SK-MEL-5 (cell line): ENCODE results near the gene NACAD. TPM values are rescaled to one million over a fixed set of nuclear protein-coding genes. Genes with fewer than 3 reads are reported as not detected.
"Not testable (repeated sequence)": the region's sequence is repeated elsewhere in the genome, so short reads cannot be mapped to it uniquely, and the experiment has no call there.

ENCODE experiments used
- DNase-seq: peaks from one replicate; pipeline ENCODE4 v3.0.0-alpha.2; 2016; ENCODE audit warnings: low read depth, low spot score
- in situ Hi-C: cut with HindIII; loops from 2 replicates; pipeline ENCODE4 v1.10.0; 2016; ENCODE audit warnings: low sequenced_read_pairs, high pct_unique_total_duplicates, low pct_unique_long_range_greater_than_20kb
- total RNA-seq: library from RNA; depleted of rRNA; stranded (reverse); fragments of >200 nt; shearing (Covaris generic); gene quantifications from 2 replicates; pipeline ENCODE4 v1.2.3, GENCODE V29; 2014

The NACAD gene
- total RNA-seq, 1 experiment from 2014 or later = 0.05 TPM

DNA sequence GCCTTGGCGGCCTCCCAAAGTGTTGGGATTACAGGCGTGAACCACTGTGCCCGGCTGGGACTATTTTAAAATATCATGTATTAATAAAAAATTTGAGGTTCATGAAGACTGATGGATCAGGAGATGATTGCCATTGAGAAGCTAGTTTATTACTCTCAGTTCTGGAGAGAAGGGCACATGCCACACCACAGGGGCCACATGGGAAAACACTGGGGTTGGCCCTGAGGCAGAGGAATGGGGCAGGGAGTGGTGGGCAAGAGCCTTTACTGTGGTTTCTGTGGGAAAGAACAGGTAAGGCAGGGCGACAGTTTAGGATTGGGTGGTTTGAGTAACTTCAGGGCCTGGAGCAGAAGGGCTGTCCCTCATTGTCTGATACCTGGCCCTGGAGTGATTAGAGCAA is 29.5 kb upstream of the NACAD start:
- DNase-seq = no peak
- in situ Hi-C loops = no loop called here

DNA sequence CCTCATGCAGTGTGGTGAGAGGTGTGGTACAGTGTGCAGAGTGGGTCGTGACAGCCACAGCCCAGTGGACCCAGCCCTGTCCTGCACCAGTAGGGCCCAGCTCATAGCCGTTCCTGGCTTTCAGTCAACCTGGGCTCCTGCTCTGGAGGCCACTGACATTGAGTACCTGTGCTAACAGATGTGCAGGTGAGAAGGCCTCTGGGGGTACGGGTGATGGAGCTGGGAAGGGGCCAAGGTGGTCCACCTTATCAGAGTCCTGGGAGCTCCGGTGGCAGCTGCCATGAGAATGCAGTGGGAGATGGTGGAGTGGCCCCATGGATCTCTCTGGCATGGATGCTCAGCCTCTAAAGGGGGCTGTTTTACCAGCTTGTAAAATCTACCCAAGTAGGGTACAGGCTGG is 28.8 kb upstream of the NACAD start:
- no peak for DNase-seq
- in situ Hi-C loops = no loop called here

DNA sequence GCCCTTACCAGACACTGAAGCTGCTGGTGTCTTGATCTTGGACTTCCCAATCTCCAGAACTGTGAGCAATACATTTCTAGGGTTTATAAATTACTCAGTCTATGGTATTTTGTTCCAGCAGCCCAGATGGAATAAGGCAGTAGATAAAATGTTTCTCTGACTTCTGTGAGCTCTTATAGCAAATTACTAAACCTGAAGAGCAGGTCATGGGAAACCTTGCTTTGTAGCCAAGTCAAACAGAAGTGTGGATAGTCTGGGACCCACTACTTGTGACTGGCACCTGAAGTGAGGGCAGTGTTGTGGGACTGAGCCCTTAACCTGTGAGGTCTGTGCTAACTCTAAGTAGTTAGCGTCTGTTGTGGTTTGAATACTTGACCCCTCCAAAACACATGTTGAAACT is 27.3 kb upstream of the NACAD start:
- no peak for DNase-seq
- in situ Hi-C loops = no loop called here

DNA sequence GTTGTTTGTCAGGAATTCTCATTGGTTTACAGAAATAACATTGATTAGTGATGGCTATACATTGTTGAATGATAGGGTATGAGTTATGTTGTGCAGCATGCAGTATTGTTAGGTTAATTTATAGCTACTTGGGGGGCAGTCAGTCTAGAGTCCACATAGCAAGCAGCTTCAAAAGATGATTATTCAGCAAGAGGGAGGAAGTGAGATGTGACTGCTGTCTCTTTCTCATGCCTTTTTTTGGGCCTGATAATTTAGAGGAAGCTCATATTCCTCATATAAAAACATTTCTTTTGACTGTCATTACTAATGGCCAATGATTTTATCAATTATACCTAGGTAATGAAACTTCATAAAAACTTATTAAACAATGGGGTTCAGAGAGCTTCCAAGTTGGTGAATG is 26.2 kb upstream of the NACAD start:
- DNase-seq = no peak
- in situ Hi-C loops = no loop called here

DNA sequence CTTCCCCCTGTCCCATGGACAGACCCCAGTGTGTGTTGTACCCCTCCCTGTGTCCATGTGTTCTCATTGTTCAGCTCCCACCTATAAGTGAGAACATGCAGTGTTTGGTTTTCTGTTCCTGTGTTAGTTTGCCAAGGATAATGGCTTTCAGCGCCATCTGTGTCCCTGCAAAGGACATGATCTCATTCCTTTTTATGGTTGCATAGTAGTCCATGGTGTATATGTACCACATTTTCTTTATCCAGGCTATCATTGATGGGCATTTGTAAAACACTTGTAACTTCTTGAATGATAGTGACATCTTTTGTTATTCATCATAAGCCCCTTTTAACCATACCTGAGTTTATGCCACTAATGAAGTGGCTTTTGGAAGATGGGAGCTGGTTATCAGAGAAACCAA is 25.5 kb upstream of the NACAD start:
- DNase-seq, in situ Hi-C loops: not testable (repeated sequence)

DNA sequence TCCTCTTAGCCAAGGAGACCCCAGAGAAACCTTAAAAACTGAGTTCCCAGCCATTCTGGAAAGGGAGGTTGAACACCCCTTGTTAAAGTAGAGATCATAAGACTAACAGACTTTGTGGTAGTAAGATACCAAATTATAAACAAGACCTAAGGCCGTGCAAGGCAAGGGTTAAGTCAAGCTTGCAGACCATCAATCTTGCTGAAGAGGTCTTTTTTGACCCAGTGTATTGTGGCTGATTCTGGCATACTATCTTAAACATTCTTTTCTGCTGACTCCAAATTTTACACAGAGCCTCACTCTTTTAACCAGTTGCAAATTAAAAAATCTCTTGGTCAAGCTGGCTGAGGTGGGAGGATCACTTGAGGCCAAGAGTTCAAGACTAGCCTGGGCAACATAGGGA is 23.9 kb upstream of the NACAD start:
- no peak for DNase-seq
- in situ Hi-C loops = no loop called here

DNA sequence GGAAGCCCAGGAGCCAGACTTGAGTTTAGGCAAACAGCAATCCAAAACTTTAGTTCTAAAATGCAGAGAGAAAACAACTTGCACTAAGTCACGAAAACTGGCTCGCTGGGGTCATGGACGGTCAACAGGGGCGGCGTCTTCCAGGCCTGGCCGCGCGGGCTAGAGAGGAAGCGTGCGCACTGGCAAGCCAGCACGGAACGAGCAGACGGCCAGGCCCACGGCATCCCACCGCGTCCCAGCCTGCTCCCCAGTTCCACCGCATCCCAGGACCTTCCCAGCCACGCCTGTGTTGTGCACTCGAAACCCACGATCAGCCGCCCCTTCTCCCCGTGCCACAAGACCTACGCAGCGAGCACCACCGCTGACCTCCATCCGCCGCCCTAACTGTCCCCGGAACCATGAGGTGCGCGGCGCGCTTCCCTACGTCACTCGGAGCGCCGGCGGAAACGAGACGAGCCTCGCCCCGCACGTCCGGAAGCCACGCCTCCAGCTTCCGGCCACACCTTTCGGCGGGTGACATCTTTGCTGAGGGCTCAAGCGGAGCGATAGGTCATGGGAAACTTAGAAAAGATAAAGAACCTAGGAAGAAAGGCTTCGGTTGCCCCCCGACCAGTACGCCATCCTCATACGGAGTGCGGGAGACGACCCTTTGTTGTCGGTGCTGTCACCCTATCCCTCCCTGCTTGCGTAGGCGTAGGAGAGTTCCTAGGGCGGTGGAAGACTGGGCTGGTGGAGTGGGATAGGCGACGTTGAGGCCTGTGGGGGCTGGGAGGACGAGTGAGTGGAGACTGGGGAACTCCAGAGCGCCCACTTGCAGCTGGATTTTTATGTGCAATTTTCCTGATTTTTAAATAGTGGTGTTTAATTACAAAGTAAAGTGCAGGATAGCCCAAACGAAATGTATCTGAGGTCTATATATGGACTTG is 22.8 kb upstream of the NACAD start, which contains the start of gene TBRG4:
Gene TBRG4 (minus strand): TSS at position 400 of the 926 bp plus-strand sequence. CDS start 2,460 bp downstream, outside the sequence.
- DNase-seq = peak; percentile 98
- in situ Hi-C loops = no loop called here

DNA sequence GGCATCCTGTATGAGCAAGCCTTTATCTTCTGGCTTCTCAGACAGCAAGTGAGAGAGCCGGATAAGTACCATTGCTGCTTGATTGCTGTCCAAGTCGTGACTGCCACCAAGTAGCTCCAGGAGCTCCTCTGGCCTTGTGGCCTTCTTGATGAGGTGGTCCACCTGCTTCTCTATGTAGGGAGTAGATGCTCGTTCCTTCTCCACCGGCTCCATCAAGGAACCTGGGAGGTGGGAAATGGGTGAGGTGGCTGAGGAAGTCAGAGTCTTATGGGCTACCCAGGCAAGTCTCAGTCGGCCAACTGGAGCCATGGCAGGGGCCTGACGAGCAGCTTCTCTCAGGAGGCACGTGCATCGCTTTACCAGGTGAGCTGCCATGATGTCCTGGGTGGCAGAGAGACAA is 20.1 kb upstream of the NACAD start:
- DNase-seq = no peak
- in situ Hi-C loops = no loop called here

DNA sequence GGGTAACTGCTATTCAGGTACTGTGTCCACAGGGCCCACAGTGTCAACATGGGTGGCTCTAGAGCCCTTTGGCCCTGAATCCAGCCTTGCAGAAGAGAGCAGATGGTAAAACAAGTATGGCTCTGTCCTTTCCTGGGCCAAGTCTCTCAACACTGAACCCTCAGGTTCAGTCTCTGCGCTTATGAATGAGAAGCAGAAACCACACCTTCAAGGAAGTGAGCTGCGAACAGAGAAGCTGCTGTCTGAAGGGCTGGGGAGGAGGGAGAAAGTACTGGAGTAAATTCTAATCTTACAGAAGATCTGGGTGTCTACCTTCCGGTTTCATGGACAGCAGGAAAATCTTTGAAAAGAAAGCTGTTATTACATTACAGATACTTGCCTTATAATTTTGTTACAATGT is 18.6 kb upstream of the NACAD start:
- in situ Hi-C loops = no loop called here
- DNase-seq = peak; percentile 90

DNA sequence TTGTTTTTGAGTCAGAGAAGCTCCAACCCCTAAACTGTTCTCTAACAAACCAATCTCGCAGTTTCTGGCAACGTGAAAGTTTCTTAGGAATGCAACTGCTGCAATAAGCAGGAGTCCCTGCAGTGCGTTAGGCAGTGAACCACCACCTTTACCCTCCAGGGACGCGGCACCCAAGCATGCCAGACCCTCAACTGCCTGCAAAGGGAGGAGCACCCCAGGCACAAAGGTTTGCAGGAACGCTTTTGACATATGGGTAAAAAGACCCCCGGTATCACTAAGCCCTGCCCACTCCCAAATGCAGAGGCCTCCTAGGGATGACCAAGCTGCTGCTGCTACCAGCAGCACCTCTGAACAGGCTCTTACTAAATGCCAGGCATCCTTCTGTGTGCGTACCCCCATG is 18.1 kb upstream of the NACAD start:
- no peak for DNase-seq
- in situ Hi-C loops = no loop called here

DNA sequence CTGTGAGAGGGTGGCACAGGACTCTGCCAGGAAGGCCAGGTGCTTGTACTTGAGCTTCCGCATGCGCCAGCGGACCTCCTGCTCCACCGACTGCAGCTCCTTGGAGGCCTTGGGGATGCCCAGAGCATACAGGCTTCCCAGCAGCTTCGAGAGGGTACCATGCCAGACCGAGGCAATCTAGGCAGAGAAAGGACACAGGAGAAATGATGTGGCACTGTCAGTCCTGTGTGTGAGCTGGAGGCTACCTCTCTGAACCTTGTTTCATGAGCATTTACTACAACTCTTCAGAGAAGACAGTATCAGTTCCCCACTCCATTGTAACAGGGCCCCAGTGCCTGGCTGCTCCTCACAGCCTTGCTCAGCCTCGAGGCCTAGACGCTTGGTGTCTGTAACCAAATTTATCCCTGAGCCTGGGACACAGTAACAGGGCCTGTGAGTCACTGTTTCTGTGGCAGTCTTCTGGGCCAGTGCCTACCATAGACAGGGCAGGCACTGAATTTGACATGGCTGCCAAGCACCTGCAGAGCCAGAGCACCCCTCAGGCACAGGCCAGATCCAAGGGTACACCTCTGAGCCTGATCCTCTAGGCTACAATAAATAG is 16.9 kb upstream of the NACAD start:
- no peak for DNase-seq
- in situ Hi-C loops = no loop called here

DNA sequence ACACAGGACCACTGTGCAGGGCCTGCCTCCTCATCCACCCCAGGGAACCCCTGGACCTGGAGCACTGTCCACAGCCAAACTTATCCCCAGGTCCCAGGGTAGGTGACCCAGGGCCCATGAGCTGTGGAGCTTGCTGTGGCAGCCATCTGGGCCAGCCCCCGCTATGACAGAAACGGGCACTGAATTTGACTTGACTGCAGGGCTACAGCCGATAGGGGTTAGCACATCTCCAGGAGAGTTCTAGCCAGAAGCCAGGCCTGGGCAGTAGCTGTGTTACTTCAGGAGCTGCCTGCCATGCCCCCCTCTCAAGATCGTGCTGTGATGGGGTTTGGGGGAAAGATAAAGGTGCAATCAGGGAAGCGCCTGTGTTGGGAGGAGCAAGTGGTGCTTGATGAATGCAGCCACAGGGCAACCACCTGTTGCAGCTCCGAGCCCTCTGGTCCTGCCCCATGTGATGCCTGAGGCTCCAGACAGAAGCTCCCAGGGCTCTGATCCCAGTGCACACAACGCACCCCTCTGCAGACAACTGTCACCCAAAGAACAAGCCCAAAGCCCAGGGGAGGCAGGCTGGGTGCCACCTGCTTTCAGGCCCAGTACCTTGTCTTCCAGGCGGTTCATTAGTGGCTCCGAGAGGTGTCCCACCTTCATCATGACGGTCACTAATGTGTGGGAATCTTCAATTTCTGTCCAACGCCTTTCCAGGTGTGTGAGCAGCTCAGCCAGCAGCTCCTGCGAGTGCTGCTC is 16.2 kb upstream of the NACAD start:
- DNase-seq = no peak
- in situ Hi-C loops = no loop called here

DNA sequence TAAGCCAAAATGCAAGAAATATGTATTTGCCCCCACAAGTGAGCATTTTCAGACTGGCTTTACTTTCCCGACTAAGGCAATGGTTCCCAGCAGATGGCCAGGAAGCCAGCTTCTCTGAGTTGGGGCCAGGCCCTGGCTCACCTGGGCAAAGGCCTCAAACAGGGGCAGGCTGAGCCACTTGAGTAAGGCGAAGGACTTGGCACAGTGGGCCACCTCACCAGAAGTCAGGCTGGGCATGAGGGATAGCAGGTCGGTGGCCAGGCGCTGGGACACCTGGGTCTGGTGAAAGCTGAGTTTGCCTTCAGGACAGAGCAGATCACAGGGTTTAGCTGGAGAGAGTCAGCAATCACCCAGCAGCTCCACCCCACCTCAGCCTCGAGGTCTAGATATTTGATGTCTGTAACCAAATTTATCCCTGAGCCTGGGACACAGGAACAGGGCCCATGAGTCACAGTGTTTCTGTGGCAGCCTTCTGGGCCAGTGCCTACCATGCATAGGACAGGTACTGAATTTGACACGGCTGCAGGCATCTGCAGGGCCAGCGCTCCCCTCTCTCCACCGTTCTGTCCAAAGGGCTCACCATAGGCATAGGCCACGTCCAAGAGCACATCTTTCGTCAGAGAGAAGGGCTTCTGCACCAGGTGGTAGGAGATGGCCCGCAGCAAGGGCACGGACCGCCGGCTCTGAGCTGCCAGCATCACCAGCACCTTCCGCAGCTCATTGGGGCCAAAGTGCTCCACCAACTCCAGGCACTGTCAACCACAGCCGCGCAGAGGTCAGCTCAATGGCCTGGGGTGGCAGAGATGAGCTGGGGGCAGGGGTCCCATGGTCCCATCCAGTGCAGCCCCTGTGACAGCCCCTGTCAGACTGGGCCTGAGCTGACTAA is 15.4 kb upstream of the NACAD start:
- in situ Hi-C loops = no loop called here

DNA sequence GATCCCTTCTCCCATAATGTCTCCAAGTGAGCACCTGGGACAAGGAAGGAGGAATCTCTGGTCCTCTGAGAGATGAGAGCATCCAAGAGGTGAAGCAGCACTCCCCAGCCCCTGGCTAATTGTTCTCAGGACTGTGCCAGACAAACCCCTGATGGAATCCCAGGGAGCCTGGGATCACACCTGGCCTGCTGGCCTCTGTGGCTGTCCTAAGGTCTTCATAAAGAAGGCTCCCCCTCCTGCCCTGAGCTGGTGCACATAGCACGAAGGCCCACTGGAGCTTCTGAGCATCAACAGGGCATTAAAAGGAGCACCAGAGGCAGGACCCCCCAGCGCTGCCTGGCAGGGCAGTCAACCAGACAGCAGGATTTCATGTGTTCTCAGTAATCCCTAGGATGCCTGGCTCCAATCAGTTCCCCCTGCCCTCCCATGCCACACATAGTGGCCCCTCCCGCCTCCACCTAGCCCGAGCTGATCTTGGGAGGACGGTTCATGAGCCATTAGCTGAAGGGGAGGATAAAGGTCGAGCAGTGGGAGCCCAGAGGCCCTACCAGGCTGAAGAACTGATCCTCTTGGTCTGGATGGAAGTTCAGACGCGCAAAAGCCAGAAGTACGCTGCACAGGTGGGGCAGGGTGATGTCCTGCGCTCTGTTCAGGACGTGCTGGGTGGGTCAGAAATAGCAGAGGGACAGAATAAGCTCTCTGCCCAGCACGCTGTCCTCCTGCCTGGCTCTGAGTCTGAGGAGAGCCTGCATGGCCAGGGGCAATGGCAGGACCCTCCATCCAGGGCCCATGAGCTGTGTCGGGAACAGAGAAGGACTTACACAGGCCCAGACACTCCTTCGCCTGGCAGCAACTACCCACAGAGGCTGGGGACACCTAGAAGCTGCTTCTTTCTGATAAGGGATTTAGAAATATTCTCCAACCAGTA is 14.3 kb upstream of the NACAD start:
- no peak for DNase-seq
- in situ Hi-C loops = no loop called here

More for the DNA sequence above, 15.4 kb upstream of the NACAD start:
- no peak for DNase-seq

DNA sequence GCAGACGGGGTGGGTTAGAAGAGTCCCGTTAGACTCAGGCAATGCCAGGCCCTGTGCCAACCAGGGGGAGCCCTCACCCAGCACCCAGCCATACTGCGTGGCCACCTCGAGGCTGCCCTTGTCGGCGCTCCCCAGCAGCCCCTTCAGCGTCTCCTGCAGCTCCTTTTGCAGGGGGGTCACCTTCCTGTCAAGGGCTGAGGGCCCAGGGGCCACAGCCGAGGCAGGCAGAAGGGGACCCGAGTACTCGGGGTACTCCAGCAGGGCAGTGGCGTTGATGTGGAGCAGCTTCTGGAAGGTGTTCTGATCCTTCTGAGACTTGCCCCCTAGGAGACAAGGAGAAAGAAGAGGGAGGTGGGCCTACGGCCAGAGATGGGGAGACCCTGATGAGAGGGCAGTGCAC is 13.0 kb upstream of the NACAD start:
- in situ Hi-C loops = no loop called here
- DNase-seq = no peak

DNA sequence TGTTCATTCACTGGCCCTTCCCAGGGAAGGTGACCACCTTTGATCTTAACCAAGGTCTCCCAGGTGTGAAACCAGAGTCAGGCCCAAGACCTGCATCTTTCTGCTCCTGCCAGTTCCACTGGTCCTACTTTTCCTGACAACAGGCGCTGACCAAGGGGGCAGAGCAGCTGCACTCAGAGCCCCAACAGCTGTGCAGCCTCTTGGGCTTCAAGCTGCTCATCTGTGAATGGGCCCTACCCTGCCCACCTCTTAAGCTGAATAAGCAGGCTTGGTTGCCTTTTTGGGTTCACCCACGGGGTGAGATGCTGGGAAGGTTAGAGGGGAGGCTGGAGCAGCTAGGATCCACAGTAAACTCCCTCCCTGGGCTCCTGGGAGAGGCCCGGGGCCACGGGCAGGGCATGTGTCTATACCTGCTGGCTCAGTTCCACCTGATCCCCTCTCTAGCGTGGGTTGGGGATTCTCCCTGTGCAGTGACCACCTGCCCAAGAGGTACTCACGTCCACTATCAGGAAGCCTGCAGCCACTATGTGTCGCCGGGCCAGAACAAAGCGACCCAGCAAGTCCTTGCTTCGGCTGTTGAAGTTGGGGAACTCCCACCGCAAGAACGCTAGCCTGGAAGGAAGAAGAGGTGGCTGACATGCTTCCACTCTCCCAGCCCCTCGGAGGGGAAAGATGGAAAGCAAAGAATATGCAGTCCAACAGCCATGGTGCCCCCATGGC is 12.2 kb upstream of the NACAD start:
- in situ Hi-C loops = no loop called here
- DNase-seq = no peak
